B cell (primary cell): Measurements from ENCODE around the gene LRFN4. TPM values are rescaled to one million over a fixed set of nuclear protein-coding genes. Genes with fewer than 3 reads are reported as not detected.

Experiments
- ATAC-seq: fragments of 200-7000 bp; cut with Tn5 transposase; one replicate; pipeline ENCODE4 v1.10.0; 2021; ENCODE audit warnings: low read depth, mild to moderate bottlenecking, moderate number of reproducible peaks, moderate library complexity
- CTCF ChIA-PET: fragments of 350-600 bp; sonication (Branson Sonifier 250); formaldehyde crosslinking; loops from one replicate; lab custom pipeline; 2021; ENCODE audit warnings: antibody characterized with exemption, inconsistent platforms; lab: Charles Lee
- POLR2A ChIA-PET: fragments of 350-600 bp; sonication (Branson Sonifier 250); formaldehyde crosslinking; loops from one replicate; lab custom pipeline; 2021; ENCODE audit warnings: antibody characterized with exemption; lab: Charles Lee
- DNase-seq: peaks from one replicate; pipeline ENCODE4 v3.0.0; 2013
- H2AFZ ChIP-seq: 2 replicates; pipeline ENCODE4 v1.6.1; 2012; ENCODE audit warnings: mild to moderate bottlenecking, low read depth, low read length; ENCODE audit not compliant: insufficient read depth, poor library complexity, severe bottlenecking
- H3K27ac ChIP-seq, 2 donors: 1 replicate in 1 of 2; 2 replicates in 1 of 2; pipeline ENCODE4 v1.5.1; 2012 to 2013; ENCODE audit warnings: low read length in 2 of 2, mild to moderate bottlenecking in 2 of 2, moderate library complexity in 1 of 2
- H3K27me3 ChIP-seq, 4 experiments: fragments of 200-600 bp in 1 of 4; sonication (generic) in 1 of 4; replicated peaks in 1 of 4; 1 replicate in 2 of 4; 2 replicates in 2 of 4; pipeline versions ENCODE4 v1.6.1 to v1.7.0; 2013 to 2016; ENCODE audit warnings: low read length in 3 of 4, mild to moderate bottlenecking in 2 of 4, mixed read lengths in 1 of 4, moderate library complexity in 1 of 4; ENCODE audit not compliant: insufficient read depth in 4 of 4, control insufficient read depth in 3 of 4; ENCODE audit errors: control extremely low read depth in 1 of 4
- H3K36me3 ChIP-seq, 2 experiments: replicated peaks in 1 of 2; 1 replicate in 1 of 2; 2 replicates in 1 of 2; pipeline versions ENCODE4 v1.6.1 to v1.7.1; 2013; ENCODE audit warnings: low read length in 1 of 2; ENCODE audit not compliant: insufficient read depth in 2 of 2, control insufficient read depth in 1 of 2; ENCODE audit errors: control extremely low read depth in 1 of 2, extremely low read depth in 1 of 2
- H3K4me1 ChIP-seq, 2 donors: fragments of 200-600 bp in 1 of 2; sonication (generic) in 1 of 2; 1 replicate in 1 of 2; 2 replicates in 1 of 2; pipeline versions ENCODE4 v1.5.1 to v1.6.1; 2013 to 2017; ENCODE audit warnings: low read length in 2 of 2; ENCODE audit not compliant: control insufficient read depth in 2 of 2, insufficient read depth in 2 of 2
- H3K4me2 ChIP-seq: replicated peaks from 2 replicates; pipeline ENCODE3; 2012; ENCODE audit warnings: mild to moderate bottlenecking, low read depth, low read length; ENCODE audit not compliant: poor library complexity, severe bottlenecking
- H3K4me3 ChIP-seq, 5 experiments: fragments of 200-600 bp in 1 of 5; sonication (generic) in 1 of 5; 1 replicate in 3 of 5; 2 replicates in 2 of 5; pipeline versions ENCODE4 v1.5.1 to v1.7.0; 2011 to 2016; ENCODE audit warnings: low read length in 4 of 5, mild to moderate bottlenecking in 4 of 5, low read depth in 2 of 5, control low read depth in 1 of 5, moderate library complexity in 1 of 5; ENCODE audit not compliant: insufficient read depth in 1 of 5; ENCODE audit errors: control extremely low read depth in 1 of 5, extremely low read depth in 1 of 5
- H3K79me2 ChIP-seq: fragments of 200-600 bp; sonication (generic); one replicate; pipeline ENCODE4 v1.6.0; 2016; ENCODE audit warnings: low read length; ENCODE audit not compliant: control insufficient read depth, insufficient read depth
- H3K9ac ChIP-seq: fragments of 200-600 bp; sonication (generic); 2 replicates; pipeline ENCODE4 v1.6.1; 2017; ENCODE audit warnings: mild to moderate bottlenecking, low read length, moderate library complexity
- H3K9me3 ChIP-seq, 3 donors: one replicate each; pipeline versions ENCODE4 v1.6.1 to v1.7.1; 2013; ENCODE audit warnings: low read length in 2 of 3; ENCODE audit not compliant: control insufficient read depth in 2 of 3, insufficient read depth in 1 of 3; ENCODE audit errors: control extremely low read depth in 1 of 3
- H4K20me1 ChIP-seq: 2 replicates; pipeline ENCODE4 v1.6.0; 2012; ENCODE audit warnings: mild to moderate bottlenecking, low read length; ENCODE audit not compliant: insufficient read depth, control insufficient read depth, poor library complexity, severe bottlenecking
- H3K27ac Mint-ChIP-seq: one replicate; pipeline ENCODE4 v1.8.0; 2021; ENCODE audit warnings: mixed read lengths
- H3K27me3 Mint-ChIP-seq: one replicate; pipeline ENCODE4 v1.8.0; 2021; ENCODE audit warnings: mixed read lengths
- H3K4me1 Mint-ChIP-seq: one replicate; pipeline ENCODE4 v1.8.0; 2021; ENCODE audit warnings: mixed read lengths
- H3K4me3 Mint-ChIP-seq: one replicate; pipeline ENCODE4 v1.8.0; 2021; ENCODE audit warnings: mixed read lengths
- H3K9me3 Mint-ChIP-seq: one replicate; pipeline ENCODE4 v1.8.0; 2022; ENCODE audit warnings: mixed read lengths; ENCODE audit not compliant: insufficient read depth
- EZH2 ChIP-seq: IDR thresholded peaks from 2 replicates; pipeline ENCODE4 v1.6.1; 2012; ENCODE audit warnings: borderline replicate concordance, low read depth, mild to moderate bottlenecking, moderate library complexity, low read length; ENCODE audit not compliant: insufficient read depth, poor library complexity, severe bottlenecking
- WGBS: methylation state at CpG from one replicate; pipeline ENCODE4 v1.1.5; 2013; ENCODE audit warnings: missing lambda C conversion rate; ENCODE audit not compliant: insufficient coverage; 5-methylcytosine and 5-hydroxymethylcytosine counted together
- intact Hi-C: fragments of 100-400 bp; cut with micrococcal nuclease; formaldehyde crosslinking; loops from one replicate; pipeline ENCODE4 v1.10.0; 2022
- polyA plus RNA-seq: library from polyadenylated mRNA; depleted of rRNA; stranded (reverse); fragments of >200 nt; gene quantifications from 2 replicates; pipeline ENCODE4 v1.2.3, GENCODE V29; 2012
- total RNA-seq, 2 donors: library from RNA; stranded (reverse); fragments of 120-200 nt in 1 of 2; gene quantifications; 1 replicate in 1 of 2; 2 replicates in 1 of 2; pipeline versions ENCODE4 v1.2.3 to v1.2.4, GENCODE V29; 2013 to 2022
- TF ChIP-seq, protein P1 (sequence below): fragments of 200-600 bp; IDR thresholded peaks from one replicate; pipeline ENCODE4 v1.8.0; 2022; ENCODE audit warnings: antibody characterized with exemption, mild to moderate bottlenecking

The LRFN4 gene
- total and polyA plus RNA-seq, 2 donors (not counting 1 experiment from before 2014, with no cell fraction given), result 7.1 to 12.1 TPM

GRCh38 chr11:66904055-66904454 lies 47.2 kb downstream of the LRFN4 start:
- Histone ChIP-seq H3K9ac (no peak overlapping the region), H4K20me1 (no peaks in the 10 kb centered on the region), H3K79me2 (no peaks in the 10 kb centered on the region), H3K27me3 (no peaks in the 10 kb centered on the region), H3K9me3 (no peaks in the 10 kb centered on the region), H3K4me2 (no peak overlapping the region), H3K36me3 (no peaks in the 10 kb centered on the region), H3K27ac (no peak overlapping the region), H2AFZ (no peak overlapping the region), H3K4me1 (no peaks in the 10 kb centered on the region), H3K4me3 (no peak overlapping the region)
- ChIA-PET POLR2A (interaction anchor here (0.7 kb wide), 1 partner anchor 60 kb away, joined by 3 read pairs; no protein-coding TSS in a partner anchor), CTCF (no interaction called here)
- no peak for ATAC-seq
- Mint-ChIP-seq H3K9me3 (no peaks in the 10 kb centered on the region), H3K27me3 (peaks cover 25% of the 10 kb centered on the region), H3K4me1 (no peaks in the 10 kb centered on the region), H3K27ac (no peak overlapping the region), H3K4me3 (no peak overlapping the region)
- intact Hi-C loops, result no loop called here
- 97% methylated on average over 3 of the region's 3 CpGs for WGBS
- TF ChIP-seq, protein P1, sequence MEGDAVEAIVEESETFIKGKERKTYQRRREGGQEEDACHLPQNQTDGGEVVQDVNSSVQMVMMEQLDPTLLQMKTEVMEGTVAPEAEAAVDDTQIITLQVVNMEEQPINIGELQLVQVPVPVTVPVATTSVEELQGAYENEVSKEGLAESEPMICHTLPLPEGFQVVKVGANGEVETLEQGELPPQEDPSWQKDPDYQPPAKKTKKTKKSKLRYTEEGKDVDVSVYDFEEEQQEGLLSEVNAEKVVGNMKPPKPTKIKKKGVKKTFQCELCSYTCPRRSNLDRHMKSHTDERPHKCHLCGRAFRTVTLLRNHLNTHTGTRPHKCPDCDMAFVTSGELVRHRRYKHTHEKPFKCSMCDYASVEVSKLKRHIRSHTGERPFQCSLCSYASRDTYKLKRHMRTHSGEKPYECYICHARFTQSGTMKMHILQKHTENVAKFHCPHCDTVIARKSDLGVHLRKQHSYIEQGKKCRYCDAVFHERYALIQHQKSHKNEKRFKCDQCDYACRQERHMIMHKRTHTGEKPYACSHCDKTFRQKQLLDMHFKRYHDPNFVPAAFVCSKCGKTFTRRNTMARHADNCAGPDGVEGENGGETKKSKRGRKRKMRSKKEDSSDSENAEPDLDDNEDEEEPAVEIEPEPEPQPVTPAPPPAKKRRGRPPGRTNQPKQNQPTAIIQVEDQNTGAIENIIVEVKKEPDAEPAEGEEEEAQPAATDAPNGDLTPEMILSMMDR, result no peak
- no peak for TF ChIP-seq EZH2
- DNase-seq, result no peak

GRCh38 chr11:66904561-66904960 lies 47.7 kb downstream of the LRFN4 start:
- Histone ChIP-seq H3K4me2 (no peak overlapping the region), H3K27ac (no peak overlapping the region), H3K4me1 (no peaks in the 10 kb centered on the region), H2AFZ (no peak overlapping the region), H3K27me3 (no peaks in the 10 kb centered on the region), H3K9me3 (no peaks in the 10 kb centered on the region), H3K36me3 (no peaks in the 10 kb centered on the region), H3K79me2 (no peaks in the 10 kb centered on the region), H4K20me1 (no peaks in the 10 kb centered on the region), H3K9ac (no peak overlapping the region), H3K4me3 (no peak overlapping the region)
- Mint-ChIP-seq H3K27ac (no peak overlapping the region), H3K4me3 (no peak overlapping the region), H3K27me3 (peaks cover 29% of the 10 kb centered on the region), H3K4me1 (no peaks in the 10 kb centered on the region), H3K9me3 (no peaks in the 10 kb centered on the region)
- intact Hi-C loops, result no loop called here
- ATAC-seq (no peak), DNase-seq (no peak)
- ChIA-PET POLR2A (no interaction called here), CTCF (no interaction called here)
- WGBS, result 93% methylated on average over 3 of the region's 6 CpGs
- no peak for TF ChIP-seq EZH2
- TF ChIP-seq, protein P1, result no peak
